ENCODE results near the gene MAVS. TPM values are rescaled to one million over a fixed set of nuclear protein-coding genes. Genes with fewer than 3 reads are reported as not detected.

MAVS gene
- total and polyA plus RNA-seq, 2 donors (not counting 1 experiment from before 2014, with no cell fraction given) = 14.4 to 15.9 TPM

GRCh38 chr20:3889489-3890397 is 43.1 kb downstream of the MAVS start:
- TF ChIP-seq EZH2 (IDR thresholded peaks at IDR 0.05; ENCODE audit: low read length, missing control alignments) = no peak
- TF ChIP-seq, protein P1, sequence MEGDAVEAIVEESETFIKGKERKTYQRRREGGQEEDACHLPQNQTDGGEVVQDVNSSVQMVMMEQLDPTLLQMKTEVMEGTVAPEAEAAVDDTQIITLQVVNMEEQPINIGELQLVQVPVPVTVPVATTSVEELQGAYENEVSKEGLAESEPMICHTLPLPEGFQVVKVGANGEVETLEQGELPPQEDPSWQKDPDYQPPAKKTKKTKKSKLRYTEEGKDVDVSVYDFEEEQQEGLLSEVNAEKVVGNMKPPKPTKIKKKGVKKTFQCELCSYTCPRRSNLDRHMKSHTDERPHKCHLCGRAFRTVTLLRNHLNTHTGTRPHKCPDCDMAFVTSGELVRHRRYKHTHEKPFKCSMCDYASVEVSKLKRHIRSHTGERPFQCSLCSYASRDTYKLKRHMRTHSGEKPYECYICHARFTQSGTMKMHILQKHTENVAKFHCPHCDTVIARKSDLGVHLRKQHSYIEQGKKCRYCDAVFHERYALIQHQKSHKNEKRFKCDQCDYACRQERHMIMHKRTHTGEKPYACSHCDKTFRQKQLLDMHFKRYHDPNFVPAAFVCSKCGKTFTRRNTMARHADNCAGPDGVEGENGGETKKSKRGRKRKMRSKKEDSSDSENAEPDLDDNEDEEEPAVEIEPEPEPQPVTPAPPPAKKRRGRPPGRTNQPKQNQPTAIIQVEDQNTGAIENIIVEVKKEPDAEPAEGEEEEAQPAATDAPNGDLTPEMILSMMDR (conservative IDR thresholded peaks at IDR 0.05 in 1 of 2, IDR thresholded peaks at IDR 0.05 in 1 of 2; ENCODE audit: low read depth in 1 of 2, low read length in 2 of 2) = no peak
- H3K9ac ChIP-seq (ENCODE audit: insufficient read depth, low read length) = peak overlapping the region; percentile 87
- H3K27me3 ChIP-seq (ENCODE audit: control insufficient read depth, insufficient read depth, low read length) = no peaks in the 10 kb centered on the region
- peaks cover 10% of the 10 kb centered on the region for H3K4me1 ChIP-seq (ENCODE audit: control insufficient read depth, extremely low read depth, insufficient read depth, low read length)
- H3K4me3 ChIP-seq (replicated peaks in 1 of 4; ENCODE audit: control extremely low read depth in 1 of 4, insufficient read depth in 1 of 4, low read depth in 3 of 4, low read length in 4 of 4) = peak overlapping the region; percentile 65 to 99 (median 79)
- peak in 1 of 2 donors; percentile 23 for DNase-seq (ENCODE audit: low read depth in 2 of 2)
- peak overlapping the region; percentile 86 for H3K27ac ChIP-seq (ENCODE audit: insufficient read depth, low read length)
- H4K20me1 ChIP-seq (ENCODE audit: control insufficient read depth, extremely low read depth, insufficient read depth, low read length) = peaks cover 7% of the 10 kb centered on the region
- peaks cover 72% of the 10 kb centered on the region for H3K79me2 ChIP-seq (ENCODE audit: control insufficient read depth, insufficient read depth, low read length)
- H3K36me3 ChIP-seq (ENCODE audit: control insufficient read depth, insufficient read depth, low read length) = no peaks in the 10 kb centered on the region
- H2AFZ ChIP-seq (ENCODE audit: low read length) = no peak overlapping the region
- peak overlapping the region; percentile 96 for H3K4me2 ChIP-seq (ENCODE audit: extremely low read depth, insufficient read depth, low read length)
- no peaks in the 10 kb centered on the region for H3K9me3 ChIP-seq (ENCODE audit: control insufficient read depth, insufficient read depth, low read depth, low read length)

DNA sequence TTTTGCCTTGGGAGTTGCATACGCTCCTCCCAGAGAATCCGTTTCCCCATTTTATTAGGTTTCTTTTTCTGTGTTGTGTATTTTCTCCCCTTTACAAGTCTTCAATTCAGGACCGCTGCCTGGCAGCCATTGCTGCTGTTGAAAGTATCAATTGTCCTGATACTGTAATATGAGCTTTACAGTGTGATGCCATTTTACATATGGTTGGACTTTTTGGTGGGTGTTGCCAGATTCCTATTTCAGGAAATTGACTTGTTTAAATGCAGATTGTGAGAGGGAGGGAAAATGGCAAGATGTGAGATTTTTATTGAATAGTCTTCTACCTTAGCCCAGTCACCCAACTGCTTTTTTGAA is 43.7 kb downstream of the MAVS start:
- Histone ChIP-seq H3K27me3 (ENCODE audit: control insufficient read depth, insufficient read depth, low read length) (no peaks in the 10 kb centered on the region), H3K4me2 (ENCODE audit: extremely low read depth, insufficient read depth, low read length) (peak overlapping the region; percentile 96), H3K9me3 (ENCODE audit: control insufficient read depth, insufficient read depth, low read depth, low read length) (no peaks in the 10 kb centered on the region), H3K27ac (ENCODE audit: insufficient read depth, low read length) (peak overlapping the region; percentile 86), H3K79me2 (ENCODE audit: control insufficient read depth, insufficient read depth, low read length) (peaks cover 78% of the 10 kb centered on the region), H2AFZ (ENCODE audit: low read length) (no peak overlapping the region), H3K4me3 (replicated peaks in 1 of 4; ENCODE audit: control extremely low read depth in 1 of 4, insufficient read depth in 1 of 4, low read depth in 3 of 4, low read length in 4 of 4) (peak overlapping the region; percentile 65 to 99 (median 79)), H4K20me1 (ENCODE audit: control insufficient read depth, extremely low read depth, insufficient read depth, low read length) (peaks cover 7% of the 10 kb centered on the region), H3K36me3 (ENCODE audit: control insufficient read depth, insufficient read depth, low read length) (no peaks in the 10 kb centered on the region), H3K9ac (ENCODE audit: insufficient read depth, low read length) (peak overlapping the region; percentile 87), H3K4me1 (ENCODE audit: control insufficient read depth, extremely low read depth, insufficient read depth, low read length) (peaks cover 10% of the 10 kb centered on the region)
- DNase-seq (ENCODE audit: low read depth in 2 of 2) = peak; percentile 43 to 63
- TF ChIP-seq, protein P1 (conservative IDR thresholded peaks at IDR 0.05 in 1 of 2, IDR thresholded peaks at IDR 0.05 in 1 of 2; ENCODE audit: low read depth in 1 of 2, low read length in 2 of 2) = no peak
- TF ChIP-seq EZH2 (IDR thresholded peaks at IDR 0.05; ENCODE audit: low read length, missing control alignments) = no peak

- H3K9me3 ChIP-seq (ENCODE audit: control insufficient read depth, insufficient read depth, low read depth, low read length) = no peaks in the 10 kb centered on the region
- H3K36me3 ChIP-seq (ENCODE audit: control insufficient read depth, insufficient read depth, low read length) = no peaks in the 10 kb centered on the region
- peak overlapping the region; percentile 65 to 99 (median 79) for H3K4me3 ChIP-seq (replicated peaks in 1 of 4; ENCODE audit: control extremely low read depth in 1 of 4, insufficient read depth in 1 of 4, low read depth in 3 of 4, low read length in 4 of 4)
- H3K4me1 ChIP-seq (ENCODE audit: control insufficient read depth, extremely low read depth, insufficient read depth, low read length) = peaks cover 10% of the 10 kb centered on the region
- no peak overlapping the region for H3K27ac ChIP-seq (ENCODE audit: insufficient read depth, low read length)
- no peak overlapping the region for H2AFZ ChIP-seq (ENCODE audit: low read length)
- H3K4me2 ChIP-seq (ENCODE audit: extremely low read depth, insufficient read depth, low read length) = peak overlapping the region; percentile 96
- no peaks in the 10 kb centered on the region for H3K27me3 ChIP-seq (ENCODE audit: control insufficient read depth, insufficient read depth, low read length)
- TF ChIP-seq, protein P1 (conservative IDR thresholded peaks at IDR 0.05 in 1 of 2, IDR thresholded peaks at IDR 0.05 in 1 of 2; ENCODE audit: low read depth in 1 of 2, low read length in 2 of 2) = no peak
- no peak for DNase-seq (ENCODE audit: low read depth in 2 of 2)
- H4K20me1 ChIP-seq (ENCODE audit: control insufficient read depth, extremely low read depth, insufficient read depth, low read length) = peaks cover 9% of the 10 kb centered on the region
- H3K79me2 ChIP-seq (ENCODE audit: control insufficient read depth, insufficient read depth, low read length) = peaks cover 82% of the 10 kb centered on the region
- peak overlapping the region; percentile 34 for H3K9ac ChIP-seq (ENCODE audit: insufficient read depth, low read length)
These were observed 44.6 kb downstream of the MAVS start for GRCh38 chr20:3890999-3891929.

Data from fibroblast of lung (primary cell).